HL-60/S4 (cell line): ENCODE data around the gene SKAP2.

Experiments
- in situ Hi-C: fragments of 300-500 bp; cut with MboI; formaldehyde crosslinking; loops from 2 replicates; pipeline ENCODE4 v1.14.3; 2022; ENCODE audit warnings: low sequenced_read_pairs

The SKAP2 gene

DNA sequence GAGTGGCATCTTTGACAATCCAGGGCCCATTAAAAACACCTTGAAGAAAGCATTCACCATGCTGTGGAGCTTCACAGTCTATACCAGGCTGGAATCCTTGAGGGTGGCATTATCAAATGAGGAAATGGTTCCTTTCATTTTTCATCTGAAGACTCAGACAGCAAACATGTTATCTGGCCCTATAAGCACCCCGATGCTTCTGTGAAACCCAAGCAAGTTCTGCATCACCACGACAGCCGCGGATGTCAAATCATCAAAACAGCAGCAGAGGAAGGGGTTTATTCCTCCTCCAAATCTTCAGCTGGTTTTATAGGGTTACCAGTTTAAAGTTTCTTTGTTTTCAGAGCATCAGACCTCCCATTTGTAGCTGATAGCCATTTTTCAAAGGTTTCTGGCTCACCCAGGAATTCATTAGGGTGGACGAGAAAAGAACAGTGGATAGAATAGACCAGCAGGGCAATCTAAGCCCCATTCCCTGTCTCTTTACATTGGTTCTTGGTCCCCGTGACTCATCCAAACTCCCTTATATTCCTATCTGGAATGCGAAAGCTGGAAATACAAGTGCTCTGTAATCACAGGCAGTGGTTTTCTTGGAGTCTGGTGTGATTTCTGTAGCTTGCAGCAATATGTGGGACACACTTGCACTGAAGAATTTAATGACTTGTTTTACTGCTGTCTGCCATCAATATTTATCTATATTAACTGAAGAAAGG is 217.9 kb downstream of the SKAP2 start:
- in situ Hi-C loops, result no loop called here

DNA sequence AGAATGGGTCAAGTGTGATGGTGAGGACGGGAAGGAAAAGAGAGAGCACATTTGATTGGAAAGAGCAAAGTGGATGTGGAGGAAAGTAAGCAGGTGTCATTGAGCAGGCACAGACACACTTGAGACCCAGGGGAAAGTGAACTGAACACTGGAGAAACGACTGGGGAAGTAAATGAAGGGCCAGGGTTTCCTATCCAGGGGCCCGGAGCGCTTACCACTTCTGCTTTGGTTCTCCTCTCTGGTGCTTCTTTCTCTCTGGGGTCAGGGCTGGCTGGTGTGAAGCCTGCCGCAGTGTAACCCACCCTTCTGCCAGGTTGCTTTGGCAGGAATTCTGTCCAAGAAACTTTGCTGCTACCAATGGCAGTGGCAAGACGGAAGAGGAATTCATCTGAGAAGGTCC is 219.3 kb downstream of the SKAP2 start:
- in situ Hi-C loops, result no loop called here

DNA sequence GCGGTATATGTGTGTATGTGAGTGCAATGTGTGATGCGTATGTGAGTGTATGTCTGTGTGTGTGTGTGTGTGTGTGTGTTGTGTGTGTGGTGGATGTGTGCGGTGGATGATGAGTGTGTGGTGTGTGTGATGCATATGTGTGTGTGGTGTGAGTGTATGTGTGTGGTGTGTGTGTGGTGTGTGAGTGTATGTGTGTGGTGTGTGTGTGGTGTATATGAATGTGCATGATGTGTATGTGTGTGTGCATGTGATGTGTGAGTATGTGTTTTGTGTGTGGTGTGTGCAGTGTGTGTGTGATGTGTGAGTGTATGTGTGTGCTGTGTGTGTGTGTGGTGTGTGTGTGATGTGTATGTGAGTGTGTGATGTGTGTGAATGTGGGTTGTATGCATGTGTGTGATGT is 222.0 kb downstream of the SKAP2 start:
- in situ Hi-C loops, result no loop called here

DNA sequence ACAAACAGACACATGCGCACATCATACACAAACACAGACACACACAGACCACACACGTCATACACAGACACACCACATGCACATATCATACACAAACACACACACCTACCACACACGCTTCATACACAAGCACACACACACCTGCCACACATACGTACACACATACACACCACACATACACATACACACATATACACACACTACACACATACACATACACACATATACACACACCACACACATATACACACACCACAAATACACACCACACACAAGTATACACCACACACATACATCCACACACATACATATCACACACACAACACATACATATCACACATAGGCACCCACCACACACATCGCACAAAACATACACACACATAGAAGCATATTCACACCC is 224.7 kb downstream of the SKAP2 start:
- in situ Hi-C loops, result no loop called here

DNA sequence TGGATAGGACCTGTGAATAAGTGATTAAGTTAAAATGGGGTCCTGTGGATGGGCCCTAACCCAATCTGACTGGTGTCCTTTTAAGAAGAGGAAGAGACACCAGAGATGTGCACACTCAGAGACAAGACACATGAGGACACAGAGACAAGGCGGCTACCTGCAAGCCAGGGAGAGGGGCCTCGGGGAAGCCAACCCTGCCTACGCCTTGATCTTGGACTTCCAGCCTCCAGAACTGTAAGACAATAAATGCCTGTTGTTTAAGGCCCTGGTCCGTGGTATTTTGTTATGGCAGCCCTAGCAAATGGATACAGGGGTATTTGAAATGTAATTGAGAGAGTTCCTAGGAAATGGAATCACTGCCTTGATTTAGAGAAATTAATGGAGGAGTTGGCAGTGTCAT is 225.3 kb downstream of the SKAP2 start:
- in situ Hi-C loops, result no loop called here

DNA sequence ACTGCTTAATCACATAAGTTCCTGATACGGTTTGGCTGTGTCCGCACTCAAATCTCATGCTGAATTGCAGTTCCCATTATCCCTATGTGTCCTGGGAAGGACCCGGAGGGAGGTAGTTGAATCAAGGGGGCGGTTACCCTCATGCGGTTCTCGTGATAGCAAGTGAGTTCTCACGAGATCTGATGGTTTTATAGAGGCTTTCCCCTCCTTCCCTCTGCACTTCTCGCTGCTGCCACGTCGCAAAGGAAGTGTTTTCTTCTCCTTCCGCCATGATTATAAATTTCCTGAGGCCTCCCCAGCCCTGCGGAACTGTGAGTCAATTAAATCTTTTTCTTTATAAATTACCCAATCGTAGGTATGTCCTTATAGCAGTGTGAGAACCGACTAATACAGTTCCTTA is 226.2 kb downstream of the SKAP2 start:
- in situ Hi-C loops, result no loop called here

DNA sequence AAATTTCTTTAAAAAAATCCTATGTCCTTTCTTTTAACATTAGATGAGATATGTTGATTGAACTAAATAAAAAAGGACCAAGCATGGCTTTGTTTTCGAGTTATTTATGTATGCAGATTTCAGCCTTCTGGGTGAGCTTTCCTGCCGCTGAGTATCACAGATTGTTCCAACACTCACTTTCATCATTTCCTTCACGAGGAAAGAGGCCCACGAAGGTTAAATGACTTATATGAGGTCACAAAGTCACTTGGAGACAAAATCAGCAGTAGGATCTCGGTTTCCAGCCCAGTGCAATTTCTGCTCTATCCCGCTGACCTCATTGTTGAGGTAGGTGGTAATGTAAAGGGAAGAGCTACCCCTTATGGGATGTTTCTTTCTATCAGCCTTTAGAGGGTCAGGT is 226.8 kb downstream of the SKAP2 start:
- in situ Hi-C loops, result no loop called here

DNA sequence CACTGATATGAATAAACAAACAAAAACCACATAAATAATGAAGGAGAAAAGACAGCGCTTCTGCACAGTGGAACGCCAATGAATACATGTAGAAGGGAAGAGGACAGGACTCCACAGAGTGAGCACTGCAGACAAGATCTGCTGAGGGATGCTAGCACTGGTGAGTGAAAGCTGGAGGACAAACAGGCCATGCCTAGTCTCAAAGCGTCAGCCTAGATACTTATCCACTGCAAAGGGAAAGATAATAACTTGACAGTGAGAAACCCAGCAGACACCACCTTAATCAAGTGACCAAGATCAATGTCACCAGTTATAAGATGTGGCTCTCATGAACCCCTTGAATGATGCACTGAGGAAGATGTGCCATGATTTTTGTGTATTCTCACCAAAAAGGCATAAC is 227.6 kb downstream of the SKAP2 start:
- in situ Hi-C loops, result no loop called here

DNA sequence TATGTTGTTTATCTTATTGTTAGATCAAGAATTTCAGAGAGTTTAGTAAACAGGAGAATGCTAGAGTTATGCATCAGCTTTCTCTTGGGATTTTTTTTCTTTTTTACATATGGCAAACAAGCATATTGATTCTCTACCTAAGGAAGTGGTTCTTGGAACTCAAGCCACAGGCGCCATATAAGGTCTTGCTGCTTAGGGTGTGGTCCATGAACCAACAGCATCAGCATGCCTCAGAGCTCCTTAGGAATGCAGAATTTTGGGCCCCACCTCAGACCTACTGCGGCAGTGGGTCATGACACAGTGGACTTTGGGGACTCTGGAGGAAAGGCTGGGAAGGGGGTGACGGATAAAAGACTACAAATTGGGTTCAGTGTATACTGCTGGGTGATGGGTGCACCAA is 230.8 kb downstream of the SKAP2 start:
- in situ Hi-C loops, result no loop called here

DNA sequence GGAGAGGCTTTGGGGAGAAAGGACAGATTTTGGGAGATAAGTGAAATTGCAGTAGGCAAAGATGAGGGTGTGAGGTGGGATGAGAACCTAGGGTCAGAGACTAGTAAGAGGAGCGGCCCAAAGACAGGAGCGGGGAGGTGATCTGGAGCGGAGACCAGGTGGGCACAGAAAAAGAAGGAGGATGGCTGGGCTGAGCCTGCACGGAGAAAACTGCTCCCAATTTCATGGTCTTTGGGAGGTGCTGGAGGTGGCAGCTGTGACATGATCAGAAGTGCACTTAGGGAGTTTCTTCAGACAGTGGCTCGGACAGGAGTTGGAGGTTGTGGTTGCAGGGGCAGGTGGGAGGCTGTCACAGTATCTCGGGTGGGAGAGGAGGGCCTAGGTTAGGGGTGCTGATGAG is 232.8 kb downstream of the SKAP2 start:
- in situ Hi-C loops, result no loop called here

DNA sequence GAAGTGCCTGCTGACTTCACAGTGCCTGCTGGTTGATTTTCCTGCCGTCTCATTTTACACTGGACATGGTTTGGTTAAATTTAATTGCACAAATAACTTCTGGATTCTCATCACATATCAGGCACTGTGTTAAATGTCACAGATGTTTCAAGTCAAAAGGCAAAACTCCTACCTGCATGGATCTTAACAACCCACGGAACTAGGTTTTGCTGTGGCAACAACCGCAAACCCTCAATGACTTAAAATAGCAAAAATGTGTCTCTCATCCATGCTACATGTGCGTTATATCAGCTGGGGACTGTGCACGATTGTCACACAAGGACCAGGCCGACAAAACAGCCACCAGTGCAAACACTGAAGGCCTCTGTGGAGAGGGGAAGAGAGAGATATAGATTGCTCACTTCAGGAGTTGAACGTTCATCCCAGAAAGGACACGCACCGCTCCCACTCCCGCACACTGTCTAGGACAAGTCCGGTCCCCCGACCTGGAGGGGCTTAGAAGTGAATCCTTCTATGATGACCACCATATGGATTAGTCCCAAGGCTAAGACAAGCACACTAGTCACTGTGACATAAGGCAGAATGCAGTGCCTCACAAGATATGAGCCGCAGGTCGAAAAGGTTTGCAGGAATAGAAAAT is 233.3 kb downstream of the SKAP2 start:
- in situ Hi-C loops, result no loop called here

DNA sequence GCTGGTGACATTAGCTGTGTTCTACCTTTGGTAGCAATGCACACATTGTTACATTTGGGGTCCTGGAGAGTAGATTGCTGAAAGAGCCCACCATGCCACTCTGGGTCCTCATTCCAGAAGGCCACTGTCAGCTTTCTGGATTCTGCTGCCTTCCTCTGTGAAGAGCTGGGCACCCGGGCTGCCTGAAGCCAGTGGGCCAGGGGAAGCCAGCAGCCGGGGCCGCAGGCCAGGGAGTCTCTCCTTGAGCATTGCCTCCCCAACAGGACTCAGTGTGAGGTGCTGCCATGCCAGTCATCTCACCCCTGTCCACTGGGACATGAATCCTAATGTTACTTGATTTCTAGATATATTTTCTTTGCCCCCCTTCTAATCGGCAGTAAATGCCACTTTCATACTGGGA is 234.0 kb downstream of the SKAP2 start:
- in situ Hi-C loops, result no loop called here

DNA sequence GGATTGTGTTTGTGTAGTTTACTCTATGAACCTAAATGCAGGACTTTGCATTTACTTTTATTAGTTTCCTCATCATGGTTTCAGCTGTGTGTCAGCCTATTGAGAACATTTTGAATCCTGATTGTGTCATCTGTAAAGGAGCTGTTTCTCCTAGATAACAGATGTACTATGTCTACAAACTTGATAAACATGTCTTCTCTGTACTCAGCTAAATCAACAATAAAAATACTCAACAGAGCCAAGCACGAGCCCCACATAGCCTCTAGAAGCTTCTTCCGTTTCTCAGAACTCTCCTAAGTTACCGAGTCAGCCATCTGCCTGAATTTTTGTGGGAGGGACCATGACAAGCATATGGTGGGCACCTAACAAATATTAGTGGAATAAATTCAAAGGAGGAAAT is 234.7 kb downstream of the SKAP2 start:
- in situ Hi-C loops, result no loop called here

DNA sequence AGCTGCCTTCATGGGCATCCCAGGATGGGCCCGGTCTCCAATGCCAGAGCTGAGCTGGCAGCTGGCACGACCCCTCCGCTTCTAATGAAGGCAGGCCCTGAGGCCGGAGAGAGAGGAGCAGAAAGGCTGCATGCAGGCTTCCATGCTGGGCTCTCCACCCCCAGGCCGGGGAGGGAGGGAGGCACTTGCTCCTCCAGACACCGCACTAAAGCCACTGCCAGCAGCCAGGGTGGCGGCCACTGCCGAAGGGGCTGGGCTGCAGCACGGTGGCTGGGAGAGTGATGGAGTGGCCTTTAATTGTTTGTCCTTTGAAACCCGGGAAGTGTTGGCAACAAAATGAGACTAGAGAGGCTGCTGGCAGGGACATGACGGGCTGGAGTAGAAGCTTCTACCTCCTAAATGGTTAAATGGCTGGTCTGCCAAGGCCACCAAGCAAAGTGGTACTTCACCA is 236.5 kb downstream of the SKAP2 start:
- in situ Hi-C loops, result no loop called here

DNA sequence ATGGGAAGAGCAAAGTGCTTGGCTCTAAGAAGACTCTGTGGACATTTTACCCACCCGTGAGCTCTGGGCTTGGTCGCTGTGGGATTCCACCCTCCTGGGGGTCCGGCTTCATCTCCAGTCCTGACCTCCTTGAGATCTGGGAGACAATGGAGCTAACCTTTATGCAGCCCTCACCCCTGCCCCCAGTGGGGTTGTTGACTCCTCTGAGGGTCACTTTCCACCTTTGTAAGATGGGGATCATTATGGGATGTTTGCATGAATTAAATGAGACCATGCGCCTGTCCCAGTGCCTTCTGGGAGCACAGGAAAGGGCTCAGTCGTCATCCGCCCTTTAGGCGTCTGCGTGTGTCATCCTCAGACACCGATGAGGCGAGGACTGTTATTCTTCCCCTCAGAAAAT is 237.2 kb downstream of the SKAP2 start:
- in situ Hi-C loops, result no loop called here

DNA sequence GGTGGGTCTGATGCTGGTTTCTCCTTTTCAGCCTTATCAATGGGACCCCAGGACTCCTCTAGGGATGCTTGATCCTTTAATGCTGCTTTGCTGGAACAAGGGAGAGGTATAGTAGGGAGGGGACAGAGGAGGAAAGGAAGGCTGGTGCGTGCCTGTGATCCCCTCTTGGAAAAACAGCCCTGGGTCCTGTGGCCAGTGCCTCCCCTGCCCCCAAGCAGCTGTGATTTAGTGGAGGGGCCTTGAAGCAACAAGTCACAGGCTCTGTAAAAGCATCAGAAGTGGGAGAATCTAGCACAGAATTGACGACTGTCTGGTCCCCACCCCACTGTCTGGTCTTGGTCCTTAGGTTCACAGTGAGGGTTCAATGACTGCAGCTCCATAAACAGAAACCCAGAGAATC is 237.7 kb downstream of the SKAP2 start:
- in situ Hi-C loops, result no loop called here

DNA sequence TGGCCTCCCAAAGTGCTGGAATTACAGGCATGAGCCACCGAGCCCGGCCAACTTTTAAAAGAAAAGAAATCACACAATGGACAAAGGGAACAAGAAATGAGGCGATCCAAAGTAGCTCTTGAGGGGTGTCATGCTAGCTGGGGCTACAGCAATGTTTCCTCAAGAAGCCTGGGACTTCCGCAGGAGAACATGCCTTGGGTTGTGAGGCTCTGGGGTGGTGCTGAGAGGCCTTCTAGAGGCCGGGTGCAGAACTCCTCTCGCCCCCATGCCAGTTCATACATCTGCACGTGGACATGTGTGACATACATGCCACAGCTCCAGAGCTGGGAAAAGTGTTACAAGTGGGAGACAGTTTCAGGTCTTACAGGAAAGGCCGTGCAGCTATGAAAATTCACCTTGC is 238.2 kb downstream of the SKAP2 start:
- in situ Hi-C loops, result no loop called here

DNA sequence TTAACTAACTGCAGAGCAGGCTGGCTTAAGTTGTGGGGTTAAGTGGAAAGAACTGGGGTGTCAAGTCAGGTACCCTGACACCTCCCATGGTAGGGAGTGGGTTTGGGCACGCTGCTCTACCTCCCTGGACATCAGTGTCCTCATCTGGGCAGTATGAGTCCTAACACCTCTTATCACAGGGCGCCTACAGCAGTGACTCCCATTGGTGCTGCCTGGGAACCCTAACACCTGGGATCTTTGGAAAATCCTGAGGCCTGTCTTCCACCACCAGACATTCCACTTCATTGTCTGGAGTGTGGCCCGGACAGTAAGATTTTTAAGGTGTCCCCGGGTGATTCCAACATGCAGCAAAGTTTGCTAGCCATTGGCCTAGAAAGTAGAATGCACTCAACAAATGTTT is 239.1 kb downstream of the SKAP2 start:
- in situ Hi-C loops, result no loop called here

DNA sequence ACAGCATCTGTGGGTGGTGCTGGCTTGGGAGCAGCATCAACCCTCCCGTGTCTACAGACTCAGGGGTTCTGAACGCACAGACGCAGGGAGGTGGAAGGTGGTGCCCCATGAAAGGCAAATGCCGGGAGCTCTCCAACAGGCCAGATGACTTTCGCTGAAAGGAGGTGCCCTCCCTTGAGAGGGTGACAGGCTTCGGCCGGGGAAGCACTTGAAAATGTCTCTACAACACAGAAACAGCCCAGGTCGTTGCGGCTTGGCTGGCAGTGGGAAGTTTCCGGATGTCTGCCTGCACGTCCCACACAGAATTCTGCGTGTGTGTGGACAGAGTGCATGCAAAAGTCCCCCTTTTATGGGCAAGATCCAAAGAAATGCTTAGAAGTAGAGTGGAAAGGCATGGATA is 239.6 kb downstream of the SKAP2 start:
- in situ Hi-C loops, result no loop called here

DNA sequence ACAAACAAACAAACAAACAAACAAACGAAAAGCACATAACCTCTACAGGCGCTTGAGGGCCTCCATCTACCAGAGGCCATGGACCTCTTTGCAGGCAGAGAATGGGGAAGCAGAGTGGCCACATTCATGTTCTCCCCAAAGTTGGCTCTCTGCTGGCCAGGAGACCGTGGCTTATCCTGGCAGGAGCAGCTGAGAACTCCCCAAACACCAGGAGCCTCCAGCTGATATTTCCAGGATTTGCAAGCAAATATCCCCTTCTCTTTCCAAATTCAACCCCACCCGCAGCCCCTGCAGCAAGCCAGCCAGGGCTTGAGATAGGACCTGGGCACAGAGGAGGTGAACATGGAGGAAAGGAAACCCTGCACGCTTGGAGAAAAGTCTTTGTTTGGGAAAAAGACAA is 240.0 kb downstream of the SKAP2 start:
- in situ Hi-C loops, result no loop called here

DNA sequence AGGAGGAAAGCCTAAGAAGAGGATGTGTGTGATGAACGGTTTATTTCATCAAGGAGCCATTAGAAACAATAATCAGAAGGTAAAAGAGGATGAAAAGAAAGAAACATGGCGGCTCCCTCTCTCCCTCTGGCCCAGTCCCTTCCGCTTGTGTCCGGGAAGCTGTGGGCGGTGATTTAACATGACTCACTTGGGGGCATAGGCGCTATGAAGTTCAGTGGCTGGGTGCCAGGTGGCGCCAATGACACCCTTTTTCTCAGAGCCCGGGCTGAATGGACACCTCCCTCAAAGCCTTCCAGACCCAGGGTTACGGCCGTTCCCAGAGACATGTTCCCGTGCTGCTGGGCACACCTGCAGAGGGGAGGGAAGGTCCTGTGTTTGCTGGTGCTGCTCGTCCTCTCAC is 244.0 kb downstream of the SKAP2 start:
- in situ Hi-C loops, result no loop called here

DNA sequence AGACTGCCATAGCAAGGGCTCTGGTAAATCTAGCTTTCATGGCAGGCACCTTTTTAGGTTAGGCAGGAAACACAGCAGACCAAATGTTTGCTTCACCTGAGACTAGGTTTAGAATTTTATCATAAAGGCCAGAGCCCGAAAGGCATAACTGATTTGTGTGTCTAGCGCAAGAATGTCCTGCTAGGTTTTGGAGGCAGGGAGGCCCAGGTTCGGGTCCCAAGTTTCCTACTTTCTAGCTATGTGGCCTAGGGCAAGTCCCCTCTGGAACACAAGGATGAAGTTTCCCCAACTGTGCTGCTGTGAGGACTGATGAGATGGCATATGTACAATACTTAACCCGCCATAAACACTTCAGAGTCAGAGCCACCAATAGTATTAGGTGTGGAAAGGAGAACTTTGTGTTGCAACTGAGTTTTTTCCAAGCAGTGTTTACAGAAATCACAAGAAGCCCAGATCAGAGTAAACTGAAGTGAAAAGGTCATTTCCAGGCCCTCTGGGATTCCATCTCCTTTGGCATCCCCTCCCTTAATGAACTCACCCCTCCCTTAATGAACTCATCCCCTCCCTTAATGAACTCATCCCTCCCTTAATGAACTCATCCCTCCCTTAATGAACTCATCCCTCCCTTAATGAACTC is 244.9 kb downstream of the SKAP2 start:
- in situ Hi-C loops, result no loop called here
